Nephron (organoid): ENCODE data around the gene ARL11.

Source experiments
- H3K27ac Mint-ChIP-seq, 3 experiments: 2 replicates each; pipeline ENCODE4 v1.8.0; 2020; ENCODE audit warnings: mixed read lengths in 3 of 3, mild to moderate bottlenecking in 2 of 3, moderate library complexity in 1 of 3
- H3K27me3 Mint-ChIP-seq: 2 replicates; pipeline ENCODE4 v1.8.0; 2021; ENCODE audit warnings: low read depth, mild to moderate bottlenecking, moderate library complexity, mixed read lengths
- H3K36me3 Mint-ChIP-seq: 2 replicates; pipeline ENCODE4 v1.8.0; 2020; ENCODE audit warnings: low read depth, mixed read lengths
- H3K4me1 Mint-ChIP-seq: 2 replicates; pipeline ENCODE4 v1.8.0; 2020; ENCODE audit warnings: mixed read lengths
- H3K4me3 Mint-ChIP-seq, 3 experiments: 2 replicates each; pipeline ENCODE4 v1.8.0; 2020; ENCODE audit warnings: mild to moderate bottlenecking in 3 of 3, mixed read lengths in 3 of 3, moderate library complexity in 2 of 3
- H3K9me3 Mint-ChIP-seq: 2 replicates; pipeline ENCODE4 v1.8.0; 2020; ENCODE audit warnings: mixed read lengths
- TF ChIP-seq, protein P1 (sequence below), 3 experiments: fragments of 200-600 bp; sonication (generic); IDR thresholded peaks; one replicate each; pipeline ENCODE4 v1.5.0; 2021; ENCODE audit warnings: antibody characterized with exemption in 3 of 3; ENCODE audit not compliant: unreplicated experiment in 3 of 3

The ARL11 gene

DNA sequence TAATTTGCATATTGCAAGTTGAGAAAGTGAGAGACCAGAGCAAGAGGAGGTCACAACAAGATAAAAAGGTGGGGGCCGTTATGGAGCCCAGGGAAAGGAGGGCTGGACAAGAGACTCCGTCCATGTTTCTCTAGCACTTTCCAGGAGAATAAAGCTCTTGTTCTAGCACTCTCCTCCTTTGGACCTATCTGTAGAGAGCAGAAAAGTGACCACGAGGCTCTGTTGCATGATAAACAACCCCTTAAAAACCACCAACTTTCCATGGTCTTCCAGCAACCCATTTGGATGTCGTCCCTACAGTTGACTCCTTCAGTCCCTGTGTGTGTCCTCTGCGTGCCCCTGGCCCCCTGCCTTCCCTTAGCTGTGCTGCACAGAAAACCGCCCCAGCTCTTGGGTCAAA is 4.1 kb upstream of the ARL11 start:
- Mint-ChIP-seq H3K4me1 (peaks cover 7% of the 10 kb centered on the region), H3K27me3 (peaks cover 3% of the 10 kb centered on the region), H3K4me3 (no peak overlapping the region), H3K27ac (peak overlapping the region in 2 of 3 experiments; percentile 35 to 49), H3K9me3 (no peaks in the 10 kb centered on the region), H3K36me3 (no peaks in the 10 kb centered on the region)
- TF ChIP-seq, protein P1, sequence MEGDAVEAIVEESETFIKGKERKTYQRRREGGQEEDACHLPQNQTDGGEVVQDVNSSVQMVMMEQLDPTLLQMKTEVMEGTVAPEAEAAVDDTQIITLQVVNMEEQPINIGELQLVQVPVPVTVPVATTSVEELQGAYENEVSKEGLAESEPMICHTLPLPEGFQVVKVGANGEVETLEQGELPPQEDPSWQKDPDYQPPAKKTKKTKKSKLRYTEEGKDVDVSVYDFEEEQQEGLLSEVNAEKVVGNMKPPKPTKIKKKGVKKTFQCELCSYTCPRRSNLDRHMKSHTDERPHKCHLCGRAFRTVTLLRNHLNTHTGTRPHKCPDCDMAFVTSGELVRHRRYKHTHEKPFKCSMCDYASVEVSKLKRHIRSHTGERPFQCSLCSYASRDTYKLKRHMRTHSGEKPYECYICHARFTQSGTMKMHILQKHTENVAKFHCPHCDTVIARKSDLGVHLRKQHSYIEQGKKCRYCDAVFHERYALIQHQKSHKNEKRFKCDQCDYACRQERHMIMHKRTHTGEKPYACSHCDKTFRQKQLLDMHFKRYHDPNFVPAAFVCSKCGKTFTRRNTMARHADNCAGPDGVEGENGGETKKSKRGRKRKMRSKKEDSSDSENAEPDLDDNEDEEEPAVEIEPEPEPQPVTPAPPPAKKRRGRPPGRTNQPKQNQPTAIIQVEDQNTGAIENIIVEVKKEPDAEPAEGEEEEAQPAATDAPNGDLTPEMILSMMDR (IDR thresholded peaks at IDR 0.05; ENCODE audit: unreplicated experiment in 3 of 3): no peak

DNA sequence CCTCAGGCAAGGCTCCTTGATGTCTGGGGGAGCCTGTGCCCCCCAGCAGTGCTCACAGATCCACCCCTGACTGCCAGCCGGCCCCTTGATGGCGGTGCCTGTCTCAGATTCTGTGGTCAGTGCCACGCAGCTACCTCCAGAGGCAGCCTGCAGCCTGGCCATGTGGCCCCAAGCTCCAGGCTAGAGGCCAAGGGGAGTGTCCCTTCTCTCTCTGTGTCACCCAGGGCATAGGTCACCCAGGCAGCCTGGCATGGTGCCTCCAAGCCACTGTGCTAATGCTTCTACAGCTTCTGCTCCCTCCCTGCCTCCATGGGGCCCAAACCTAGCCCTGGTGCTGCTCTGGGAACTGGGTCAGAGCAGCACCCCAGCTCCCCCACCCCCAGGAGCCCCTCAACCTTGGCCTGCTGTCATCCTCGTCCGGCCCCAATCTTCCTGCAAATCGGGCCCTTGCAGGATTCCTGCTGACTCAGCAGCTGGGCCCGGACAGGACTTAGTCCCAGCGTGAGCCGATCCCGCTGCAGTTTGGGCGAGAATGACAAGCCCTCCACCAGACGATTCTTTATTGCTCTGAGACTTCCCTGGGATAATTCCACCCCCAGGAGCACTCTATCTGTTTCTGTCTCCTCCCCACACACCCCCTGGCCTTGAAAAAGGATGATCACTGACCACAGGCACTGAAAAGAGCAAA is 2.8 kb upstream of the ARL11 start:
- Mint-ChIP-seq H3K4me1 (peaks cover 7% of the 10 kb centered on the region), H3K27me3 (peaks cover 3% of the 10 kb centered on the region), H3K9me3 (no peaks in the 10 kb centered on the region), H3K27ac (peak overlapping the region; percentile 38 to 91 (median 65)), H3K4me3 (peak overlapping the region in 1 of 3 experiments; percentile 2), H3K36me3 (no peaks in the 10 kb centered on the region)
- TF ChIP-seq, protein P1 (IDR thresholded peaks at IDR 0.05; ENCODE audit: unreplicated experiment in 3 of 3): no peak

DNA sequence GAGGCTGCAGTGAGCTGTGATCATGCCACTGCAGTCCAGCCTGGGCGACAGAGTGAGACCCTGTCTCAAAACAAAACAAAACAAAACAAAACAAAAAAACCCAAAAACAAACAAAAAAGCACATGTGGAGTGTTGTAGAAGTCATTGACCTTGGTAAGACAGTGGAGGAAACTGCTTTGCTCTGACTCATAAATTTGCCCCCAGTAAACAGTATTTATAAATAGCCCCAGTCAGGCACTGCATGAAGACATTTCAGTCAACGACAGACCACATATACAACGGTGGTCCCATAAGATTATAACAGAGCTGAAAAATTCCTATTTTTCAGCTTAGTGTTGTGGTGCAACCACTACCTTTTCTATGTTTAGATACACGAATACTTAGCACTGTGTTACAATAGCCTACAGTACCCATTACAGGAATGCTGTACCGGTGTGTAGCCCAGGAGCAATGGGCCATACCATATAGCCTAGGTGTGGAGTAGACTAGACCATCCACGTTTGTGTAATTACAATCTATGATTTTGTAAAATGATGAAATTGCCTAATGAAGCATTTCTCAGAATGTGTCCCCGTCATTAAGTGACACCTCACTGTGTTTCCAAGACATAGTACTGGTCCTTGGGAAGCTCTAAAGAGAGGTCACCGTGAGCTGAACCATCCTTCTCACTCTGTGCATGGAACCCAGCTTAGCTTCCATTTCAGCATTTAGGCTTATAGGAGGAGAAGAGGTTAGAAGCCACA is 1.1 kb downstream of the ARL11 start:
- TF ChIP-seq, protein P1 (IDR thresholded peaks at IDR 0.05; ENCODE audit: unreplicated experiment in 3 of 3): no peak
- H3K4me1 Mint-ChIP-seq: peaks cover 7% of the 10 kb centered on the region

DNA sequence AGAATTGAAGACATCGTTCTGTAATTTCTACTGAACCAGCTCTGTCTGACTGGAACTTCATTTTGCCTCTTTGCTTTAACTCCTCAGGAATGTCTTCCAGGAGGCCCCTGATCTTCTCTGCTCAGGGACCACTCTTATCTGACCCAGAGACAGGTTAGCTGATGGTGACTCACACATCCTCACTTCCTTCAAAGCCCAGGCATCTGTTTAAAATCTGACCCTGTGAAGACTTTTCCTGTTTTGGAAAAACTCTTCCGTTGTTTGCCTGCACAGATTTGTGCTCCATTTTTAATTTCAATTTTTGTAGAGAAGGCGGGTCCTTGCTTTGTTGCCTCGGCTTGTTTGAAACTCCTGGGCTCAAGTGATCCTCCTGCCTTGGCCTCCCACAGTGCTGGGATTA is 1.6 kb downstream of the ARL11 start:
- Mint-ChIP-seq H3K36me3 (no peaks in the 10 kb centered on the region), H3K4me1 (peaks cover 7% of the 10 kb centered on the region), H3K27me3 (peaks cover 3% of the 10 kb centered on the region), H3K4me3 (no peak overlapping the region), H3K27ac (no peak overlapping the region), H3K9me3 (no peaks in the 10 kb centered on the region)
- TF ChIP-seq, protein P1 (IDR thresholded peaks at IDR 0.05; ENCODE audit: unreplicated experiment in 3 of 3): no peak

More for the DNA sequence above, 1.1 kb downstream of the ARL11 start:
- no peaks in the 10 kb centered on the region for H3K36me3 Mint-ChIP-seq
- peaks cover 3% of the 10 kb centered on the region for H3K27me3 Mint-ChIP-seq
- H3K9me3 Mint-ChIP-seq: no peaks in the 10 kb centered on the region
- no peak overlapping the region for H3K27ac Mint-ChIP-seq
- H3K4me3 Mint-ChIP-seq: no peak overlapping the region

DNA sequence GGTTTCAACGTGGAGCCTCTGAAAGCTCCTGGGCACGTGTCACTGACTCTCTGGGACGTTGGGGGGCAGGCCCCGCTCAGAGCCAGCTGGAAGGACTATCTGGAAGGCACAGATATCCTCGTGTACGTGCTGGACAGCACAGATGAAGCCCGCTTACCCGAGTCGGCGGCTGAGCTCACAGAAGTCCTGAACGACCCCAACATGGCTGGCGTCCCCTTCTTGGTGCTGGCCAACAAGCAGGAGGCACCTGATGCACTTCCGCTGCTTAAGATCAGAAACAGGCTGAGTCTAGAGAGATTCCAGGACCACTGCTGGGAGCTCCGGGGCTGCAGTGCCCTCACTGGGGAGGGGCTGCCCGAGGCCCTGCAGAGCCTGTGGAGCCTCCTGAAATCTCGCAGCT is 2.3 kb downstream of the ARL11 start:
- H3K4me1 Mint-ChIP-seq: peaks cover 11% of the 10 kb centered on the region
- TF ChIP-seq, protein P1 (IDR thresholded peaks at IDR 0.05; ENCODE audit: unreplicated experiment in 3 of 3): no peak
- no peaks in the 10 kb centered on the region for H3K9me3 Mint-ChIP-seq
- no peak overlapping the region for H3K27ac Mint-ChIP-seq
- H3K27me3 Mint-ChIP-seq: peaks cover 3% of the 10 kb centered on the region
- H3K4me3 Mint-ChIP-seq: no peak overlapping the region
- H3K36me3 Mint-ChIP-seq: no peaks in the 10 kb centered on the region
